Erythroblast (primary cell): Measurements from ENCODE around the gene SLC7A11.

Experiments used
- GATA1 ChIP-seq: IDR thresholded peaks from 2 replicates; pipeline ENCODE4 v1.6.1; 2011; ENCODE audit warnings: low read depth, mild to moderate bottlenecking, control low read depth, low read length, moderate library complexity
- POLR2A ChIP-seq: IDR thresholded peaks from 2 replicates; pipeline ENCODE4 v1.6.1; 2011; ENCODE audit warnings: mild to moderate bottlenecking, low read length

- no peak for TF ChIP-seq POLR2A
- no peak for TF ChIP-seq GATA1
These were observed 103.4 kb downstream of the SLC7A11 start for GRCh38 chr4:138138774-138139173.
